GM23248 (cell line): ENCODE measurements around the gene SSNA1. TPM values are rescaled to one million over a fixed set of nuclear protein-coding genes. Genes with fewer than 3 reads are reported as not detected.

Experiments used
- DNase-seq: peaks from one replicate; pipeline ENCODE4 v3.0.0-alpha.2; 2015
- H2AFZ ChIP-seq: fragments of 200-600 bp; sonication (generic); 2 replicates; pipeline ENCODE4 v1.6.1; 2016; ENCODE audit warnings: antibody characterized with exemption
- H3F3A ChIP-seq: fragments of 200-600 bp; sonication (generic); 2 replicates; pipeline ENCODE4 v1.6.1; 2016; ENCODE audit warnings: mild to moderate bottlenecking, antibody characterized with exemption, mixed run types; ENCODE audit not compliant: insufficient read depth
- H3K27ac ChIP-seq: fragments of 200-600 bp; sonication (generic); 2 replicates; pipeline ENCODE4 v1.5.1; 2016; ENCODE audit warnings: mild to moderate bottlenecking
- H3K27me3 ChIP-seq: fragments of 200-600 bp; sonication (generic); replicated peaks from 2 replicates; pipeline ENCODE4 v1.6.1; 2016; ENCODE audit warnings: mild to moderate bottlenecking; ENCODE audit not compliant: insufficient read depth
- H3K36me3 ChIP-seq: fragments of 200-600 bp; sonication (generic); 2 replicates; pipeline ENCODE4 v1.6.1; 2016; ENCODE audit warnings: low read depth, mild to moderate bottlenecking
- H3K4me1 ChIP-seq: fragments of 200-600 bp; sonication (generic); 2 replicates; pipeline ENCODE4 v1.6.1; 2016; ENCODE audit warnings: mild to moderate bottlenecking; ENCODE audit not compliant: insufficient read depth
- H3K4me2 ChIP-seq: fragments of 200-600 bp; sonication (generic); one replicate; pipeline ENCODE4 v1.6.1; 2016; ENCODE audit warnings: mild to moderate bottlenecking; ENCODE audit not compliant: unreplicated experiment
- H3K4me3 ChIP-seq: fragments of 200-600 bp; sonication (generic); 2 replicates; pipeline ENCODE4 v1.5.1; 2016; ENCODE audit warnings: mild to moderate bottlenecking
- H3K79me2 ChIP-seq: fragments of 200-600 bp; sonication (generic); 2 replicates; pipeline ENCODE4 v1.6.1; 2016; ENCODE audit warnings: mild to moderate bottlenecking; ENCODE audit not compliant: insufficient read depth
- H3K9ac ChIP-seq: fragments of 200-600 bp; sonication (generic); 2 replicates; pipeline ENCODE4 v1.6.1; 2016; ENCODE audit warnings: mild to moderate bottlenecking
- H3K9me2 ChIP-seq: fragments of 200-600 bp; sonication (generic); 2 replicates; pipeline ENCODE4 v1.6.1; 2016; ENCODE audit warnings: mixed run types, mild to moderate bottlenecking, moderate library complexity; ENCODE audit not compliant: insufficient read depth
- H3K9me3 ChIP-seq: fragments of 200-600 bp; sonication (generic); one replicate; pipeline ENCODE4 v1.6.1; 2017; ENCODE audit warnings: low read depth
- H4K20me1 ChIP-seq: fragments of 200-600 bp; sonication (generic); 2 replicates; pipeline ENCODE4 v1.6.0; 2016; ENCODE audit not compliant: insufficient read depth
- EZH2 ChIP-seq: fragments of 200-600 bp; sonication (generic); IDR thresholded peaks from 2 replicates; pipeline ENCODE4 v1.6.1; 2018; ENCODE audit warnings: antibody characterized with exemption, mild to moderate bottlenecking; ENCODE audit not compliant: insufficient read depth, poor library complexity, severe bottlenecking
- EZH2phosphoT487 ChIP-seq: fragments of 200-600 bp; sonication (generic); IDR thresholded peaks from 2 replicates; pipeline ENCODE4 v1.6.1; 2018; ENCODE audit warnings: antibody characterized with exemption, moderate library complexity, mild to moderate bottlenecking, low read depth; ENCODE audit not compliant: insufficient read depth
- WGBS, 2 experiments: methylation state at CpG; one replicate each; pipeline ENCODE4 v1.1.6; 2015 to 2017; ENCODE audit warnings: low lambda C conversion rate in 2 of 2, low coverage in 1 of 2; ENCODE audit errors: missing lambda C conversion rate in 2 of 2; 5-methylcytosine and 5-hydroxymethylcytosine counted together
- in situ Hi-C: fragments of 300-500 bp; cut with MboI; formaldehyde crosslinking; loops from 2 replicates; pipeline ENCODE4 v1.15.0; 2020
- polyA plus RNA-seq: library from polyadenylated mRNA; unstranded; fragments of >200 nt; fragmentation: Nextera tagmentation; extraction: Ambion mirVana; gene quantifications from 2 replicates; pipeline ENCODE4 v1.2.1, GENCODE V29; 2016
- total RNA-seq: library from RNA; depleted of rRNA; stranded (reverse); fragments of >200 nt; shearing (Covaris generic); gene quantifications from 2 replicates; pipeline ENCODE4 v1.2.3, GENCODE V29; 2014

Gene SSNA1
- total and polyA plus RNA-seq, 2 experiments from 2014 or later = 93.1 to 105 TPM

DNA sequence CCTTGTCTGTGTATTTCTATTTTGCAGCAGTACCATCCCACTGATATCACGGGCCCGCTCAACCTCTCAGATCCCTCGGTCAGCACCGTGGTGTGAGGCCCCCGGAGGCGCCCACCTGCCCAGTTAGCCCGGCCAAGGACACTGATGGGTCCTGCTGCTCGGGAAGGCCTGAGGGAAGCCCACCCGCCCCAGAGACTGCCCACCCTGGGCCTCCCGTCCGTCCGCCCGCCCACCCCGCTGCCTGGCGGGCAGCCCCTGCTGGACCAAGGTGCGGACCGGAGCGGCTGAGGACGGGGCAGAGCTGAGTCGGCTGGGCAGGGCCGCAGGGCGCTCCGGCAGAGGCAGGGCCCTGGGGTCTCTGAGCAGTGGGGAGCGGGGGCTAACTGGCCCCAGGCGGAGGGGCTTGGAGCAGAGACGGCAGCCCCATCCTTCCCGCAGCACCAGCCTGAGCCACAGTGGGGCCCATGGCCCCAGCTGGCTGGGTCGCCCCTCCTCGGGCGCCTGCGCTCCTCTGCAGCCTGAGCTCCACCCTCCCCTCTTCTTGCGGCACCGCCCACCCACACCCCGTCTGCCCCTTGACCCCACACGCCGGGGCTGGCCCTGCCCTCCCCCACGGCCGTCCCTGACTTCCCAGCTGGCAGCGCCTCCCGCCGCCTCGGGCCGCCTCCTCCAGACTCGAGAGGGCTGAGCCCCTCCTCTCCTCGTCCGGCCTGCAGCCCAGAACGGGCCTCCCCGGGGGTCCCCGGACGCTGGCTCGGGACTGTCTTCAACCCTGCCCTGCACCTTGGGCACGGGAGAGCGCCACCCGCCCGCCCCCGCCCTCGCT lies 20.5 kb upstream of the SSNA1 start:
- Histone ChIP-seq H3K27me3 (peaks cover 34% of the 10 kb centered on the region), H3K4me1 (no peaks in the 10 kb centered on the region), H3K36me3 (no peaks in the 10 kb centered on the region), H3K27ac (no peak overlapping the region), H2AFZ (no peak overlapping the region), H4K20me1 (no peaks in the 10 kb centered on the region), H3K4me3 (no peak overlapping the region), H3K4me2 (no peak overlapping the region), H3K9me2 (no peaks in the 10 kb centered on the region), H3K9ac (no peak overlapping the region), H3K79me2 (no peaks in the 10 kb centered on the region), H3F3A (no peaks in the 10 kb centered on the region), H3K9me3 (no peaks in the 10 kb centered on the region)
- TF ChIP-seq EZH2 (peak; percentile 55), EZH2phosphoT487 (no peak)
- in situ Hi-C loops = no loop called here
- no peak for DNase-seq
- 5 to 14% methylated on average over 29 to 50 of the region's 57 CpGs for WGBS, 2 experiments

DNA sequence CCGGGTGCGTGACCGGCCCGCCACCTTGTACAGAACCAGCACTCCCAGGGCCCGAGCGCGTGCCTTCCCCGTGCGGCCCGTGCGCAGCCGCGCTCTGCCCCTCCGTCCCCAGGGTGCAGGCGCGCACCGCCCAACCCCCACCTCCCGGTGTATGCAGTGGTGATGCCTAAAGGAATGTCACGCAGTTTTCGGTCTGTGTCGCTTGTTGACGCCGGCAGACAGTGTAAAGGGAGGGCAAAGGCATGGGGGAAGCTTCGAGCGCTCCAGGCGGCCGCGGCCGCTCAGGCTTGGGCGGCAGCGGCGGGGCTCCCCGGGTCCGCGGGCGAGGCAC lies 19.9 kb upstream of the SSNA1 start:
- Histone ChIP-seq H3K9me2 (no peaks in the 10 kb centered on the region), H3K4me3 (peak overlapping the region; percentile 36), H4K20me1 (no peaks in the 10 kb centered on the region), H2AFZ (no peak overlapping the region), H3K4me2 (peak overlapping the region; percentile 44), H3K9ac (no peak overlapping the region), H3F3A (no peaks in the 10 kb centered on the region), H3K4me1 (no peaks in the 10 kb centered on the region), H3K79me2 (no peaks in the 10 kb centered on the region), H3K9me3 (no peaks in the 10 kb centered on the region), H3K36me3 (no peaks in the 10 kb centered on the region), H3K27ac (no peak overlapping the region), H3K27me3 (peaks cover 34% of the 10 kb centered on the region)
- DNase-seq = peak; percentile 20
- in situ Hi-C loops = no loop called here
- TF ChIP-seq EZH2 (peak; percentile 77), EZH2phosphoT487 (no peak)
- WGBS, 2 experiments = 1 to 2% methylated on average over 20 to 24 of the region's 36 CpGs

DNA sequence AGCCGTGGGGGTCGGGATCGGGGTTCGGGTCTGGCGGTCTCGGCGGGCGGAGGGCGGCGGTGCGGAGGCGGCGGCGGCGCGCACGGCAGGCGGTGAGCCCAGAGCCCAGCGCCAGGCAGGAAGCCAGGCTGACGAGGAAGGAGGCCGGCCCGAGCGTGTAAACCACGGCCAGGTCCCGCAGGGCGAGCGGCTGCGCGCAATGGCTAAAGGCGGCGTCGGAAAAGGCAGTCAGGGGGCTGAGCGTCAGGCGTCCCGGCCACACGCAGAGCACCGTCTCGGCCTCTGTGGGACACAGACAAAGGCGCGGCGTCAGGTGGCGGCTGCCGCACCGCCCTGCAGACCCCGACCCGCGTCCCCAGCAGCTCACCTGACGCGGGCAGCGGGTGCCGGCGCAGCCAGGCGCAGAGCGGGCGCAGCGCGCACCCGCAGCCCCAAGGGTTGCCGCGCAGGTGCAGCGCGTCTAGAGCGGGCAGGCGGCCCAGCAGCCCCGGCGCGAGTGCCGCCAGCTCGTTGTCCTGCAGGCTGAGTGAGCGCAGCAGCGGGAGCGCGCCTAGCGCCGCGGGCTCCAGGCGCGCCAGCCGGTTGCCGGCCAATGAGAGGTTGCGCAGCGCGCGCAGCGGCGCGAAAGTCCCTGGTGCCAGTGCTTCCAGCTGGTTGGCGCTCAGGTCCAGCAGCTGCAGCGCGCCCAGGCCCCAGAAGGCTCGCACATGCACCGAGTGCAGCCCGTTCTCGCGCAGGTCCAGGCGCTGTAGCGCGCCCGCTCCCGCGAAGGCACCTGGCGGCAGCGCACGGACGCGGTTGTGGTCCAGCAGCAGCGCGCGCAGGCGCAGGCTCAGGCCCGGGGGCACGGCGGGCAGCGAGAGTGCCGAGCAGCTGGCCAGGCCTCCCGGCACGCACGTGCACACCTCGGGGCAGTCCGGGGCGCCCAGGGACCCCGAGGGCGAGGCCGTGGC lies 19.3 kb upstream of the SSNA1 start:
- DNase-seq = peak; percentile 66
- TF ChIP-seq EZH2 (peak; percentile 76), EZH2phosphoT487 (no peak)
- H3K4me1 ChIP-seq = no peaks in the 10 kb centered on the region
- no peak overlapping the region for H2AFZ ChIP-seq
- H3K9me2 ChIP-seq = no peaks in the 10 kb centered on the region
- 2 to 3% methylated on average over 89 to 100 of the region's 124 CpGs for WGBS, 2 experiments
- H3K36me3 ChIP-seq = no peaks in the 10 kb centered on the region
- H3K9me3 ChIP-seq = no peaks in the 10 kb centered on the region
- H4K20me1 ChIP-seq = no peaks in the 10 kb centered on the region
- H3K4me3 ChIP-seq = peak overlapping the region; percentile 36
- peaks cover 34% of the 10 kb centered on the region for H3K27me3 ChIP-seq
- in situ Hi-C loops = no loop called here
- H3K4me2 ChIP-seq = peak overlapping the region; percentile 44
- H3F3A ChIP-seq = no peaks in the 10 kb centered on the region
- H3K27ac ChIP-seq = no peak overlapping the region
- H3K79me2 ChIP-seq = no peaks in the 10 kb centered on the region
- H3K9ac ChIP-seq = no peak overlapping the region

DNA sequence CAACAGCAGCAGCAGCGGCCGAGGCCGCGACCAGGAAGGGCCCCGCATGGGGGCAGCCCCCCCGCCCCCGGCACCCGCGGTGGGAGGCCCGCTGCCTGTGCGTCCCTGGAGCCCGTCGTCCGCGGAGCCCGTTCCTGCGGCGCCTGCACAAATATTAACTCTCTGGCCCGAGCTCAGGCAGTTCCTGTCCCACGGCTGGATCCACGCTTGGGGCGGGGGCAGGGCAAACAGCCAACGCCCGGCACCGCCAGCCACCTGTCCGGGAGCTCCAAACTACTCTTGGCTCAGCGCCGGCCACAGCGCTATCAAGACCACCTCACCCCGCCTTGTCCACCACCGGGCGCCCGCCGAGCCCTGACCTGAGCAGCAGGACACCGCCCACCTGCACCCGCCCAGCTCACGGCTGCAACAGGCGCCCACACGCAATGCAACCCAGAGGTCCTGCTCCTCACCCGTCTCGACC lies 18.5 kb upstream of the SSNA1 start, which contains the start of gene LRRC26:
LRRC26 (minus strand) TSS at position 156 of the 463 bp plus-strand sequence; CDS start at position 48, 108 bp downstream.
- no peaks in the 10 kb centered on the region for H3K9me3 ChIP-seq
- no peaks in the 10 kb centered on the region for H3K79me2 ChIP-seq
- TF ChIP-seq EZH2phosphoT487 (no peak), EZH2 (no peak)
- H3K4me1 ChIP-seq = no peaks in the 10 kb centered on the region
- H3K27ac ChIP-seq = no peak within 1 kb of the TSS
- no peak within 1 kb of the TSS for H3K9ac ChIP-seq
- no peaks in the 10 kb centered on the region for H3F3A ChIP-seq
- H3K27me3 ChIP-seq = peaks cover 32% of the 10 kb centered on the region
- 3 to 9% methylated on average over 21 to 37 of the region's 41 CpGs for WGBS, 2 experiments
- no peak within 1 kb of the TSS for H2AFZ ChIP-seq
- in situ Hi-C loops = no loop called here
- H3K4me2 ChIP-seq = peak within 1 kb of the TSS; percentile 44
- peak within 1 kb of the TSS; percentile 36; the same call in 1 of the 2 replicates for H3K4me3 ChIP-seq
- no peaks in the 10 kb centered on the region for H4K20me1 ChIP-seq
- H3K36me3 ChIP-seq = no peaks in the 10 kb centered on the region
- no peaks in the 10 kb centered on the region for H3K9me2 ChIP-seq
- no peak for DNase-seq
